Measurements from ENCODE around the gene PMM2. TPM values are rescaled to one million over a fixed set of nuclear protein-coding genes. Genes with fewer than 3 reads are reported as not detected.
A peak's percentile ranks its signal among the peaks of the same experiment; 100 is the strongest.

The PMM2 gene
- total and polyA plus RNA-seq, 5 donors from 2014 or later: 20.1 to 33.9 (median 20.4) TPM

DNA sequence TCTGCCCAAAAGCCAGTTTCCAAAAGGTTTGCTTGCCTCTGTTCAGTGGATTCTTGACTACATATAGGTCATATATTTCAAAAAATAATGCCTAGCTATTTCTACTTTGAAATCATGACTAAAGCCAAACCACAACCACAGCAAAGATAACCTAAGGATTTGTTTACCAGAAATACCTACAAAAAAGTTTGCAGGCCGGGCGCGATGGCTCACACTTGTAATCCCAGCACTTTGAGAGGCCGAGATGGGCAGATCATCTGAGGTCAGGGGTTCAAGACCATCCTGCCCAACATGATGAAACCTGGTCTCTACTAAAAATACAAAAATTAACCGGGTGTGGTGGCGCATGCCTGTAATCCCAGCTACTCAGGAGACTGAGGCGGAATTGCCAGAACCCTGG, 56.0 kb downstream of the PMM2 start:
- DNase-seq (no peak), ATAC-seq (ENCODE audit: low read depth in 2 of 2) (no peak)
- Histone ChIP-seq H3K27ac (ENCODE audit: insufficient read depth, low read length, poor library complexity, severe bottlenecking) (no peak overlapping the region), H3K27me3 (ENCODE audit: control insufficient read depth, insufficient read depth, low read length) (no peaks in the 10 kb centered on the region), H3K36me3 (ENCODE audit: control insufficient read depth, insufficient read depth, low read length) (peaks cover 43% of the 10 kb centered on the region), H3K4me1 (ENCODE audit: control insufficient read depth, insufficient read depth, low read length, poor library complexity, severe bottlenecking) (no peaks in the 10 kb centered on the region), H3K4me3 (ENCODE audit: low read depth, low read length) (no peak overlapping the region), H3K9me3 (ENCODE audit: control insufficient read depth in 2 of 2, low read length in 2 of 2) (no peaks in the 10 kb centered on the region)
- Mint-ChIP-seq H3K9me3 (no peaks in the 10 kb centered on the region), H3K27me3 (no peaks in the 10 kb centered on the region), H3K4me1 (peaks cover 5 to 17% (median 6%) of the 10 kb centered on the region in 4 donors), H3K36me3 (peaks cover 41% of the 10 kb centered on the region), H3K27ac (peak overlapping the region in 1 of 3 donors; percentile 48), H3K4me3 (no peak overlapping the region)

DNA sequence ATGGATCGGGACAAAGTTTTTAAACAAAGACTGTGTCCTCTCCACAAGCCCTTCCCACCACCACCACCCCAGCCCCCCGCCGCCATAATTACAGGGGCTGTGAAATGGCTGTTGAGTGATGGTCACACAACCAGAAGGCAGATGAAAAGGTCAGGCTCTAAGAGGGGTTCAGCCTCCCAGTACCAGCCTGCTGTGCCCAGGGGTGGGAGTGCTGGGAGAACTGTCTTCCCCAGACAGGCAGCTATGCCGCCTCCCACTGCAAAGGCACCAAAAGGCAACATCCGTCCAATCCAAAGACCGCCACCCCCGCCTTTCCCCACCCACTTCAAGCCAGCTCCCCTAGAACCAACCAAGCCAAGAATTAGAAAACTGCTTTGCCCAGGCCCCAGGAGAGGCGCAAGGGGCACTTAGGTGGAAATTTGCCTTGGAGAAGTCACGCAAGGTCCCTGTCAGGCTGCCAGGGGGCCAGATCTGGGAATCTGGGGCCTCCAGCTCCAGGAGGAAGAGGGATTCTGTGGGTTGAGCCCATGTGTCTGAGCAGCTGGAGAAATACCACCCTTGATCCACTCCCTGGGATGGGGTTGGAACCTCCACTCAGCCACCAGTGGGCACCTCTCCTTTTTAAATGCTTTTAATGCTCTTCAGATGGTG, 56.8 kb downstream of the PMM2 start:
- Histone ChIP-seq H3K36me3 (ENCODE audit: control insufficient read depth, insufficient read depth, low read length) (peaks cover 46% of the 10 kb centered on the region), H3K27me3 (ENCODE audit: control insufficient read depth, insufficient read depth, low read length) (no peaks in the 10 kb centered on the region), H3K27ac (ENCODE audit: insufficient read depth, low read length, poor library complexity, severe bottlenecking) (no peak overlapping the region), H3K9me3 (ENCODE audit: control insufficient read depth in 2 of 2, low read length in 2 of 2) (no peaks in the 10 kb centered on the region), H3K4me3 (ENCODE audit: low read depth, low read length) (no peak overlapping the region), H3K4me1 (ENCODE audit: control insufficient read depth, insufficient read depth, low read length, poor library complexity, severe bottlenecking) (no peaks in the 10 kb centered on the region)
- no peaks in the 10 kb centered on the region for H3K9me3 Mint-ChIP-seq
- ATAC-seq (ENCODE audit: low read depth in 2 of 2) (no peak), DNase-seq (no peak)
- H3K27ac Mint-ChIP-seq: peak overlapping the region in 1 of 3 donors; percentile 7
- no peak overlapping the region for H3K4me3 Mint-ChIP-seq
- no peaks in the 10 kb centered on the region for H3K27me3 Mint-ChIP-seq
- H3K36me3 Mint-ChIP-seq: peaks cover 35% of the 10 kb centered on the region
- peaks cover 5 to 17% (median 6%) of the 10 kb centered on the region in 4 donors for H3K4me1 Mint-ChIP-seq

DNA sequence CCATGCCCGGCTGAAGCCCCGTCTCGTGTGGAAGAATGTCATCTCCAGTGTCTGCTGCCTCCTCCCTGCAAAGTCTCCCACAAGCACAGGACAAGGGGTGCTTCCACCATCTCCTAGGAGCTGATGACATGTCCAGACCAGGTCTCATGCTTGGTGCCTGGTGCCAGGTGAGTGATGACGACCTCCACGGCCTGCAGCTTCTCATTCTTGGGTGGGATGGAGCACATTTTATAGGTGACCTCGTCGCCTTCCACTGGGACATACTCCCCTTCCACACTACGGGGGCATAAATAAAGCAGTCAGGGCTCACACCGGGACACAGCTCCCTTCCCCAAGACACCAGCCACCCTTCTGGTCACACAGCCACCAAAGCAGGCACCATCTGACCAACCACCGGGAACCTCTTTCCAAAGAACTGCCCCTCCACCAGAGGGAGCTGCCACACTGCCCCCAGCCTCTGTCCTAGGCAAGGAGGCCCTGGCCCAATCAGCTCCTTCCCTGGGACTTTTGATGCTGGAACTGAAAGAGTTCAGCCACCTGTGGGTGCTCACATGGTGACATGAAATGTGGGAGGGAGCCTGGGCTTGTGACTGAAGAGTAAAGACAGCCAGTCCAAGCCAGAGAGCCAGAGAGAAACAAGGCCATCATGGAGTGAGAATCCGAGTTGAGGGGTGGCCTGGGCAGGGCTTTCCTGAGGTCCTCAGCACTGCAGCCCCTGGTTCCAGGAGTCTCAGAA, 57.6 kb downstream of the PMM2 start:
- Histone ChIP-seq H3K4me1 (ENCODE audit: control insufficient read depth, insufficient read depth, low read length, poor library complexity, severe bottlenecking) (no peaks in the 10 kb centered on the region), H3K27me3 (ENCODE audit: control insufficient read depth, insufficient read depth, low read length) (no peaks in the 10 kb centered on the region), H3K4me3 (ENCODE audit: low read depth, low read length) (no peak overlapping the region), H3K9me3 (ENCODE audit: control insufficient read depth in 2 of 2, low read length in 2 of 2) (no peaks in the 10 kb centered on the region), H3K27ac (ENCODE audit: insufficient read depth, low read length, poor library complexity, severe bottlenecking) (no peak overlapping the region), H3K36me3 (ENCODE audit: control insufficient read depth, insufficient read depth, low read length) (peaks cover 48% of the 10 kb centered on the region)
- Mint-ChIP-seq H3K4me1 (peaks cover 5 to 17% (median 6%) of the 10 kb centered on the region in 4 donors), H3K27me3 (no peaks in the 10 kb centered on the region), H3K36me3 (peaks cover 31% of the 10 kb centered on the region), H3K9me3 (no peaks in the 10 kb centered on the region), H3K27ac (no peak overlapping the region), H3K4me3 (no peak overlapping the region)
- ATAC-seq (ENCODE audit: low read depth in 2 of 2): no peak
- no peak for DNase-seq

DNA sequence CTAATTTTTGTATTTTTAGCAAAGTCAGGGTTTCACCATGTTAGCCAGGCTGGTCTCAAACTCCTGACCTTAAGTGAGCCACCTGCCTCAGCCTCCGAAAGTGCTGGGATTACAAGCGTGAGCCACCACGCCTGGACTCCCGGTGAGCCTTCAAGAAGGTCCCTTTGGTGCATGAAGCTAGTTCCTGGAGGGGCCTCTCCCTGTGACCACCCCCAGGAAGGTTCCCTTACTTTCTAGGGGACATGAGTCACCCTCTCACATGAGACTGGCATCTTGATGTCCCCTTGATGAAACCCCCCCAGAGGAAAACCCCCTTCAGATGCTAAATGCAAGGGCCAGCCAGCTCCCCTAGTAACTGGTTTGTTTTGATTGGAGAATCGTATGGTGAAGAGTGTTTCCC, 58.3 kb downstream of the PMM2 start:
- H3K4me3 Mint-ChIP-seq: no peak overlapping the region
- Histone ChIP-seq H3K36me3 (ENCODE audit: control insufficient read depth, insufficient read depth, low read length) (peaks cover 49% of the 10 kb centered on the region), H3K27me3 (ENCODE audit: control insufficient read depth, insufficient read depth, low read length) (no peaks in the 10 kb centered on the region), H3K27ac (ENCODE audit: insufficient read depth, low read length, poor library complexity, severe bottlenecking) (no peak overlapping the region), H3K4me1 (ENCODE audit: control insufficient read depth, insufficient read depth, low read length, poor library complexity, severe bottlenecking) (no peaks in the 10 kb centered on the region), H3K9me3 (ENCODE audit: control insufficient read depth in 2 of 2, low read length in 2 of 2) (no peaks in the 10 kb centered on the region), H3K4me3 (ENCODE audit: low read depth, low read length) (no peak overlapping the region)
- no peaks in the 10 kb centered on the region for H3K27me3 Mint-ChIP-seq
- H3K27ac Mint-ChIP-seq: no peak overlapping the region
- H3K36me3 Mint-ChIP-seq: peaks cover 27% of the 10 kb centered on the region
- H3K4me1 Mint-ChIP-seq: peaks cover 5 to 18% (median 6%) of the 10 kb centered on the region in 4 donors
- ATAC-seq (ENCODE audit: low read depth in 2 of 2): no peak
- H3K9me3 Mint-ChIP-seq: no peaks in the 10 kb centered on the region
- no peak for DNase-seq

DNA sequence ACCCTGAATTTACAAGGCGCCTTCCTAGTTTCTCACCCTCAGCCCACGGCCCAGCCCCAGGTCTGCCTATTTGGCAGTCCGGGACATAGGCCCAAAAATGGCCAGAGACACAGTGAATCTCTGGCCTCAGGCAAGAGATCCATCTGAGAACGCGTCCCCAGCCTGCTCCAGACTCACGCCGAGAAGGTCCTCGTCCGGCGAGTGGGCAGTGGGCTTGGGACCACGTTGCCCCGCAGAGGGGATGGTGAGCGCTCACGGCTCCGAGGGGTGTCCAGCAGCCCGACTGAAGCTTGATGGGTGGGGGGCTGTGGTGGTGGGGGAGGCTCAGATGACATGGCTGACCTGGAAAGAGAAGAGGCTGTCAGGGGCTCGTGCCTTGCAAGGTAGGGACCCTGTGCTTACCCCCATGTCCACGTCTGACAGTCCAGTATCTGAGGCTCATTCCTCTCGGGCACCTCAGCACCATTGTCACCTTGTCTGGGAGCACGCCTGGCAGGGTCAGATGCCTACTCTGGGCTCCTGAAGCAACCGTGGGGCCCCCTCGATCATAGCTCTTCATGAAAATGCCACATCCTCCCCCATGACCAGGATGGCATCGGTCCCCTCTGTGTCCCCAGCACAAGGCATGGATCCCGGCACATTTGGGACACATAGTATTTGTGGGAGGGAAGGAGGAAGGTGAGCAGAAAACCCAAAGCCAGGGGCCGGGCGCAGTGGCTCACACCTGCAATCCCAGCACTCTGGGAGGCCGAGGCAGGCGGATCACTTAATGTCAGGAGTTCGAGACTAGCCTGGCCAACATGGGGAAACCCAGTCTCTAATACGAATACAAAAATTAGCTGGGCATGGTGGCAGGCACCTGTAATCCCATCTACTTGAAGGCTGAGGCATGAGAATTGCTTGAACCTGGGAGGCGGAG, 61.6 kb downstream of the PMM2 start:
- Mint-ChIP-seq H3K36me3 (peaks cover 19% of the 10 kb centered on the region), H3K4me3 (no peak overlapping the region), H3K9me3 (no peaks in the 10 kb centered on the region), H3K27me3 (no peaks in the 10 kb centered on the region), H3K4me1 (peaks cover 0 to 29% (median 15%) of the 10 kb centered on the region in 4 donors), H3K27ac (peak overlapping the region in 1 of 3 donors; percentile 43)
- ATAC-seq (ENCODE audit: low read depth in 2 of 2) (no peak), DNase-seq (no peak)
- H3K36me3 ChIP-seq (ENCODE audit: control insufficient read depth, insufficient read depth, low read length): peaks cover 42% of the 10 kb centered on the region
- no peaks in the 10 kb centered on the region for H3K4me1 ChIP-seq (ENCODE audit: control insufficient read depth, insufficient read depth, low read length, poor library complexity, severe bottlenecking)
- no peak overlapping the region for H3K27ac ChIP-seq (ENCODE audit: insufficient read depth, low read length, poor library complexity, severe bottlenecking)
- no peak overlapping the region for H3K4me3 ChIP-seq (ENCODE audit: low read depth, low read length)
- H3K9me3 ChIP-seq (ENCODE audit: control insufficient read depth in 2 of 2, low read length in 2 of 2): no peaks in the 10 kb centered on the region
- no peaks in the 10 kb centered on the region for H3K27me3 ChIP-seq (ENCODE audit: control insufficient read depth, insufficient read depth, low read length)

DNA sequence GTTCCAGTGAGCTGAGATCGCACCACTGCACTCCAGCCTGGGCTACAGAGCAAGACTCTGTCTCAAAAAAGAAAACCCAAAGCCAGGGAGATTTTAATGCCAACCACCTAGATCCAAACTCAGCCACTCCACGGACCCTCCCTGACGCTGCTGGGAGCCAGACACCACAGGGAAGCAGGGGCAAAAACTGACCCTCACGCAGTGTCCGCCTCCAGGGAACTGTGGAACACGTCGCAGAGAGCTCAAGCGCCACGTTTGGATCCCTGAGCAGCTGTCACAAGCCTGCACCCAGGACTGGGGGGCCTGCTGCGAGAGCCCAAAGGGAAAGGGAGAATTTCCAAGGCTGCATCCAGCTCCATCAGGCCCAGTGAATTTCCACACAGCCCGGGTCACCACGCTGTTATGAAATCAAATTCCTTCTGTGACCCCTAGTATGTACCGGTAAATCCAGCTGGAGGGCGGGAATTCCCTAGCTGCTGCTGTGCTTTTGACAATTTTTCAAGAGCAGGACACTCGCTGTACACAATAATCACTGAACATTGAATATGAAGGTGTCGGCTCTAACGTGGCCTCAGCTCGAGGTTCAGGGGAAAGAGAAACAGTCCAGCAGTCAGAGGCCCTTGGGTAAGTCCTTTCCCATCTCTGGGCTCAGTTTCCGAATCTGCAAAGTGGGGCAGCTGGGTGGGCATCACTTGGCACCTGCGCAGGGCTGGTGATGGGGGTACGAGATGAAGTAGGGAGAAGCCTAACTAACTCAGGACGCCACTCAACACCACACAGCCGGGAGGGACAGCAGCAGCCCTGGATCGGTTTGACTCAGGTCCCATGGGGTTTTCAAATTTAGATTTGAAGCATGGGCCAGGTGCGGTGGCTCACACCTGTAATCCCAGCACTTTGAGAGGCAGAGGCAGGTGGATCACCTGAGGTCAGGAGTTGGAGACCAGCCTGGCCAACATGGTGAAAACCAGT, 62.6 kb downstream of the PMM2 start:
- peak overlapping the region in 1 of 4 donors; percentile 51 for H3K4me3 Mint-ChIP-seq
- peak overlapping the region in 1 of 3 donors; percentile 26 for H3K27ac Mint-ChIP-seq
- H3K36me3 Mint-ChIP-seq: peaks cover 16% of the 10 kb centered on the region
- H3K27ac ChIP-seq (ENCODE audit: insufficient read depth, low read length, poor library complexity, severe bottlenecking): no peak overlapping the region
- ATAC-seq (ENCODE audit: low read depth in 2 of 2) (no peak), DNase-seq (no peak)
- peaks cover 0 to 34% (median 18%) of the 10 kb centered on the region in 4 donors for H3K4me1 Mint-ChIP-seq
- H3K9me3 ChIP-seq (ENCODE audit: control insufficient read depth in 2 of 2, low read length in 2 of 2): no peaks in the 10 kb centered on the region
- no peaks in the 10 kb centered on the region for H3K27me3 Mint-ChIP-seq
- H3K4me1 ChIP-seq (ENCODE audit: control insufficient read depth, insufficient read depth, low read length, poor library complexity, severe bottlenecking): peaks cover 1% of the 10 kb centered on the region
- H3K4me3 ChIP-seq (ENCODE audit: low read depth, low read length): no peak overlapping the region
- peaks cover 38% of the 10 kb centered on the region for H3K36me3 ChIP-seq (ENCODE audit: control insufficient read depth, insufficient read depth, low read length)
- no peaks in the 10 kb centered on the region for H3K27me3 ChIP-seq (ENCODE audit: control insufficient read depth, insufficient read depth, low read length)
- no peaks in the 10 kb centered on the region for H3K9me3 Mint-ChIP-seq

Measured in CD4-positive, CD25-positive, alpha-beta regulatory T cell (primary cell).